Measurements from ENCODE around the gene LTBP3.

LTBP3 gene

DNA sequence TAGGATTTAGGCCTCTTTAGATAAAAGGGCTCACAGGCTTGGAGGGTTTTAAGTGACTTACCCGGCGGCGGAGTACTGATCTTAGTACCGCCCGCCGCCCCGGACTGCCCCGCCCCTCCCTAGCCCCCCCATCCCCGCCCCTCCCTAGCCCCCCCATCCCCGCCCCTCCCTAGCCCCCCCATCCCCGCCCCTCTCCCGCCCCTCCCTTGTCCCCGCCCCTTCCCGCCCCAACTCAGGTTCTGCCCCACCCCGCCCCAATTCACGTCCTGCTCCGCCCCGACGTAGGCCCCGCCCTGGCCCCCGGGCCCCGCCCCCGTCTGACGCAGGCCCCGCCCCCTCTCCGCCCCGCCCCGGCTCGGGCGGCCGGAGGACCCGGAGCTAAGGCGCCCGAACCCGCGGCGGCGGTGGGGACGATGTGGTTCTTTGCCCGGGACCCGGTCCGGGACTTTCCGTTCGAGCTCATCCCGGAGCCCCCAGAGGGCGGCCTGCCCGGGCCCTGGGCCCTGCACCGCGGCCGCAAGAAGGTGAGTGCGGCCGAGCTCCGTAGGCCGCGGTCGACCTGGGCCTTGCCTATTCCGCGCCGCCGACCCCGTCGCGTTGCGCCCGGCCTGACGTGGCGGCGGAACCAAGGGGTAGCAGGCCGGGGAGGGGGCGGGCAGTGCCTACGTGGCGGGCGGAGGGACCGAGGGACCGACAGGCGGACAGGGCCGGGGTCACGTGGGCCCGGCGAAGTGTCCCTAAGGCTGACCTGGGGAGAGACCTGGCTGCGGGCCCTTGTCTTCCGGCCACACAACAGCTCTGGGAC, 33.2 kb downstream of the LTBP3 start, which contains the start of gene SCYL1 (continued):
- TF ChIP-seq, protein P1, sequence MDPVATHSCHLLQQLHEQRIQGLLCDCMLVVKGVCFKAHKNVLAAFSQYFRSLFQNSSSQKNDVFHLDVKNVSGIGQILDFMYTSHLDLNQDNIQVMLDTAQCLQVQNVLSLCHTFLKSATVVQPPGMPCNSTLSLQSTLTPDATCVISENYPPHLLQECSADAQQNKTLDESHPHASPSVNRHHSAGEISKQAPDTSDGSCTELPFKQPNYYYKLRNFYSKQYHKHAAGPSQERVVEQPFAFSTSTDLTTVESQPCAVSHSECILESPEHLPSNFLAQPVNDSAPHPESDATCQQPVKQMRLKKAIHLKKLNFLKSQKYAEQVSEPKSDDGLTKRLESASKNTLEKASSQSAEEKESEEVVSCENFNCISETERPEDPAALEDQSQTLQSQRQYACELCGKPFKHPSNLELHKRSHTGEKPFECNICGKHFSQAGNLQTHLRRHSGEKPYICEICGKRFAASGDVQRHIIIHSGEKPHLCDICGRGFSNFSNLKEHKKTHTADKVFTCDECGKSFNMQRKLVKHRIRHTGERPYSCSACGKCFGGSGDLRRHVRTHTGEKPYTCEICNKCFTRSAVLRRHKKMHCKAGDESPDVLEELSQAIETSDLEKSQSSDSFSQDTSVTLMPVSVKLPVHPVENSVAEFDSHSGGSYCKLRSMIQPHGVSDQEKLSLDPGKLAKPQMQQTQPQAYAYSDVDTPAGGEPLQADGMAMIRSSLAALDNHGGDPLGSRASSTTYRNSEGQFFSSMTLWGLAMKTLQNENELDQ (tag by site-specific recombination; IDR thresholded peaks at IDR 0.05; ENCODE audit: low read depth): no peak
- TF ChIP-seq ZNF404 (tag by site-specific recombination; IDR thresholded peaks at IDR 0.05): no peak
- TF ChIP-seq ZFP37 (tag by site-specific recombination; IDR thresholded peaks at IDR 0.05): peak; percentile 40; the same call in 1 of the 2 replicates
- no peak for TF ChIP-seq MZF1 (tag by site-specific recombination; IDR thresholded peaks at IDR 0.05; ENCODE audit: borderline replicate concordance)
- TF ChIP-seq ZNF266 (tag by site-specific recombination; IDR thresholded peaks at IDR 0.05; ENCODE audit: low read depth): no peak
- TF ChIP-seq, protein P2, sequence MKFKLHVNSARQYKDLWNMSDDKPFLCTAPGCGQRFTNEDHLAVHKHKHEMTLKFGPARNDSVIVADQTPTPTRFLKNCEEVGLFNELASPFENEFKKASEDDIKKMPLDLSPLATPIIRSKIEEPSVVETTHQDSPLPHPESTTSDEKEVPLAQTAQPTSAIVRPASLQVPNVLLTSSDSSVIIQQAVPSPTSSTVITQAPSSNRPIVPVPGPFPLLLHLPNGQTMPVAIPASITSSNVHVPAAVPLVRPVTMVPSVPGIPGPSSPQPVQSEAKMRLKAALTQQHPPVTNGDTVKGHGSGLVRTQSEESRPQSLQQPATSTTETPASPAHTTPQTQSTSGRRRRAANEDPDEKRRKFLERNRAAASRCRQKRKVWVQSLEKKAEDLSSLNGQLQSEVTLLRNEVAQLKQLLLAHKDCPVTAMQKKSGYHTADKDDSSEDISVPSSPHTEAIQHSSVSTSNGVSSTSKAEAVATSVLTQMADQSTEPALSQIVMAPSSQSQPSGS (tag by site-specific recombination; IDR thresholded peaks at IDR 0.05; ENCODE audit: low read depth): no peak
- TF ChIP-seq, protein P3, sequence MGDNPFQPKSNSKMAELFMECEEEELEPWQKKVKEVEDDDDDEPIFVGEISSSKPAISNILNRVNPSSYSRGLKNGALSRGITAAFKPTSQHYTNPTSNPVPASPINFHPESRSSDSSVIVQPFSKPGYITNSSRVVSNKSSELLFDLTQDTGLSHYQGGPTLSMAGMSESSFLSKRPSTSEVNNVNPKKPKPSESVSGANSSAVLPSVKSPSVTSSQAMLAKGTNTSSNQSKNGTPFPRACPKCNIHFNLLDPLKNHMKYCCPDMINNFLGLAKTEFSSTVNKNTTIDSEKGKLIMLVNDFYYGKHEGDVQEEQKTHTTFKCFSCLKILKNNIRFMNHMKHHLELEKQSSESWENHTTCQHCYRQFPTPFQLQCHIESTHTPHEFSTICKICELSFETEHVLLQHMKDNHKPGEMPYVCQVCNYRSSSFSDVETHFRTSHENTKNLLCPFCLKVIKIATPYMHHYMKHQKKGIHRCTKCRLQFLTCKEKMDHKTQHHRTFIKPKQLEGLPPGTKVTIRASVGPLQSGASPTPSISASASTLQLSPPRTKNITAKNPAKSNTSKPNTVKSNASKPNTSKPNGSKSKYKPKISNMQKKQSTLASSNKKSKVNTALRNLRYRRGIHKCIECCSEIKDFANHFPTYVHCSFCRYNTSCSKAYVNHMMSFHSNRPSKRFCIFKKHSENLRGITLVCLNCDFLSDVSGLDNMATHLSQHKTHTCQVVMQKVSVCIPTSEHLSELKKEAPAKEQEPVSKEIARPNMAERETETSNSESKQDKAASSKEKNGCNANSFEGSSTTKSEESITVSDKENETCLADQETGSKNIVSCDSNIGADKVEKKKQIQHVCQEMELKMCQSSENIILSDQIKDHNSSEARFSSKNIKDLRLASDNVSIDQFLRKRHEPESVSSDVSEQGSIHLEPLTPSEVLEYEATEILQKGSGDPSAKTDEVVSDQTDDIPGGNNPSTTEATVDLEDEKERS (tag by site-specific recombination; IDR thresholded peaks at IDR 0.05): no peak
- peak; percentile 88 for TF ChIP-seq ZNF660 (tag by site-specific recombination; IDR thresholded peaks at IDR 0.05)
- no peak for TF ChIP-seq ZNF155 (tag by site-specific recombination; IDR thresholded peaks at IDR 0.05)
- TF ChIP-seq ZBTB48 (tag by site-specific recombination; IDR thresholded peaks at IDR 0.05): peak; percentile 83
- no peak for TF ChIP-seq FEZF1 (tag by site-specific recombination; IDR thresholded peaks at IDR 0.05)
- no peak for TF ChIP-seq ZNF510 (tag by site-specific recombination; IDR thresholded peaks at IDR 0.05; ENCODE audit: insufficient replicate concordance)
- TF ChIP-seq SETDB1 (IDR thresholded peaks at IDR 0.05; ENCODE audit: insufficient read length, low read length): no peak
- TF ChIP-seq, protein P4, sequence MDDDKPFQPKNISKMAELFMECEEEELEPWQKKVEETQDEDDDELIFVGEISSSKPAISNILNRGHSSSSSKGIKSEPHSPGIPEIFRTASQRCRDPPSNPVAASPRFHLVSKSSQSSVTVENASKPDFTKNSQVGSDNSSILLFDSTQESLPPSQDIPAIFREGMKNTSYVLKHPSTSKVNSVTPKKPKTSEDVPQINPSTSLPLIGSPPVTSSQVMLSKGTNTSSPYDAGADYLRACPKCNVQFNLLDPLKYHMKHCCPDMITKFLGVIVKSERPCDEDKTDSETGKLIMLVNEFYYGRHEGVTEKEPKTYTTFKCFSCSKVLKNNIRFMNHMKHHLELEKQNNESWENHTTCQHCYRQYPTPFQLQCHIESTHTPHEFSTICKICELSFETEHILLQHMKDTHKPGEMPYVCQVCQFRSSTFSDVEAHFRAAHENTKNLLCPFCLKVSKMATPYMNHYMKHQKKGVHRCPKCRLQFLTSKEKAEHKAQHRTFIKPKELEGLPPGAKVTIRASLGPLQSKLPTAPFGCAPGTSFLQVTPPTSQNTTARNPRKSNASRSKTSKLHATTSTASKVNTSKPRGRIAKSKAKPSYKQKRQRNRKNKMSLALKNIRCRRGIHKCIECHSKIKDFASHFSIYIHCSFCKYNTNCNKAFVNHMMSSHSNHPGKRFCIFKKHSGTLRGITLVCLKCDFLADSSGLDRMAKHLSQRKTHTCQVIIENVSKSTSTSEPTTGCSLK (tag by site-specific recombination; IDR thresholded peaks at IDR 0.05): no peak
- TF ChIP-seq ZNF747 (tag by site-specific recombination; IDR thresholded peaks at IDR 0.05): no peak
- TF ChIP-seq, protein P5, sequence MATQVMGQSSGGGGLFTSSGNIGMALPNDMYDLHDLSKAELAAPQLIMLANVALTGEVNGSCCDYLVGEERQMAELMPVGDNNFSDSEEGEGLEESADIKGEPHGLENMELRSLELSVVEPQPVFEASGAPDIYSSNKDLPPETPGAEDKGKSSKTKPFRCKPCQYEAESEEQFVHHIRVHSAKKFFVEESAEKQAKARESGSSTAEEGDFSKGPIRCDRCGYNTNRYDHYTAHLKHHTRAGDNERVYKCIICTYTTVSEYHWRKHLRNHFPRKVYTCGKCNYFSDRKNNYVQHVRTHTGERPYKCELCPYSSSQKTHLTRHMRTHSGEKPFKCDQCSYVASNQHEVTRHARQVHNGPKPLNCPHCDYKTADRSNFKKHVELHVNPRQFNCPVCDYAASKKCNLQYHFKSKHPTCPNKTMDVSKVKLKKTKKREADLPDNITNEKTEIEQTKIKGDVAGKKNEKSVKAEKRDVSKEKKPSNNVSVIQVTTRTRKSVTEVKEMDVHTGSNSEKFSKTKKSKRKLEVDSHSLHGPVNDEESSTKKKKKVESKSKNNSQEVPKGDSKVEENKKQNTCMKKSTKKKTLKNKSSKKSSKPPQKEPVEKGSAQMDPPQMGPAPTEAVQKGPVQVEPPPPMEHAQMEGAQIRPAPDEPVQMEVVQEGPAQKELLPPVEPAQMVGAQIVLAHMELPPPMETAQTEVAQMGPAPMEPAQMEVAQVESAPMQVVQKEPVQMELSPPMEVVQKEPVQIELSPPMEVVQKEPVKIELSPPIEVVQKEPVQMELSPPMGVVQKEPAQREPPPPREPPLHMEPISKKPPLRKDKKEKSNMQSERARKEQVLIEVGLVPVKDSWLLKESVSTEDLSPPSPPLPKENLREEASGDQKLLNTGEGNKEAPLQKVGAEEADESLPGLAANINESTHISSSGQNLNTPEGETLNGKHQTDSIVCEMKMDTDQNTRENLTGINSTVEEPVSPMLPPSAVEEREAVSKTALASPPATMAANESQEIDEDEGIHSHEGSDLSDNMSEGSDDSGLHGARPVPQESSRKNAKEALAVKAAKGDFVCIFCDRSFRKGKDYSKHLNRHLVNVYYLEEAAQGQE (tag by site-specific recombination; IDR thresholded peaks at IDR 0.05): no peak
- TF ChIP-seq ZNF785 (tag by site-specific recombination; IDR thresholded peaks at IDR 0.05): no peak
- TF ChIP-seq OSR2 (tag by site-specific recombination; IDR thresholded peaks at IDR 0.05): no peak
- TF ChIP-seq KLF8 (tag by site-specific recombination; IDR thresholded peaks at IDR 0.05): peak; percentile 36; the same call in 1 of the 2 replicates
- peak; percentile 40; the same call in 1 of the 2 replicates for TF ChIP-seq ZFHX2 (tag by site-specific recombination; conservative IDR thresholded peaks at IDR 0.05)
- no peak; the same call in 1 of the 2 replicates for TF ChIP-seq SP3 (tag by site-specific recombination; IDR thresholded peaks at IDR 0.05)
- TF ChIP-seq ZNF169 (tag by site-specific recombination; IDR thresholded peaks at IDR 0.05): no peak
- TF ChIP-seq SP2 (tag by site-specific recombination; IDR thresholded peaks at IDR 0.05): peak; percentile 41
- TF ChIP-seq ZBTB8A (tag by site-specific recombination; IDR thresholded peaks at IDR 0.05): peak; percentile 89

Data from HEK293 (cell line).